GM12878 (cell line): ENCODE measurements around the gene PSMB3. TPM values are rescaled to one million over a fixed set of nuclear protein-coding genes. Genes with fewer than 3 reads are reported as not detected.

ENCODE experiments used
- ATAC-seq: fragments of 200-7000 bp; cut with Tn5 transposase; 3 replicates; pipeline ENCODE4 v1.9.1; 2020; ENCODE audit warnings: mild to moderate bottlenecking, moderate library complexity
- Bru-seq: library from RNA; stranded (reverse); fragments of 400-500 nt; gene quantifications from one replicate; lab custom pipeline; 2021; lab: Mats Ljungman, UMichigan
- BruChase-seq, 2 experiments: library from RNA; stranded (reverse); fragments of 400-500 nt; gene quantifications; one replicate each; lab custom pipeline; 2021; lab: Mats Ljungman, UMichigan
- BruUV-seq: library from RNA; stranded (reverse); fragments of 400-500 nt; replicated peaks from 2 replicates; lab custom pipeline; 2021; lab: Mats Ljungman, UMichigan
- CTCF ChIA-PET: fragments of 300-600 bp; sonication (Branson Sonifier 250); formaldehyde crosslinking; extraction: SDS; loops from one replicate; lab custom pipeline; 2021; ENCODE audit warnings: inconsistent platforms; lab: Yijun Ruan, JAX
- POLR2A ChIA-PET: fragments of 350-600 bp; formaldehyde crosslinking; extraction: SDS; loops from one replicate; lab custom pipeline; 2021; ENCODE audit warnings: inconsistent platforms; lab: Charles Lee
- RAD21 ChIA-PET: fragments of 300-600 bp; sonication (Branson Sonifier 250); formaldehyde crosslinking; loops from one replicate; lab custom pipeline; 2023; ENCODE audit warnings: antibody characterized with exemption; ENCODE audit not compliant: unreplicated experiment; lab: Charles Lee
- SMC1A ChIA-PET: fragments of 300-600 bp; sonication (Branson Sonifier 250); formaldehyde crosslinking; loops from one replicate; lab custom pipeline; 2023; ENCODE audit not compliant: unreplicated experiment, uncharacterized antibody; lab: Charles Lee
- DNase-seq: peaks from one replicate; pipeline ENCODE4 v3.0.0-alpha.2; 2011; ENCODE audit warnings: low read depth, low spot score
- FAIRE-seq: peaks from 3 replicates; lab custom pipeline; 2011; peaks lifted over from hg19 to GRCh38; lab: Jason Lieb, UNC
- H2AFZ ChIP-seq: 2 replicates; pipeline ENCODE4 v1.6.0; 2011; ENCODE audit warnings: low read depth, low read length, control low read depth; ENCODE audit not compliant: control insufficient read depth
- H3K27ac ChIP-seq: 2 replicates; pipeline ENCODE4 v1.5.1; 2011; ENCODE audit warnings: control low read depth; ENCODE audit not compliant: control insufficient read depth, insufficient read depth
- H3K27me3 ChIP-seq, 2 experiments: replicated peaks in 1 of 2; 2 replicates each; pipeline versions ENCODE4 v1.6.0 to v1.6.1; 2011; ENCODE audit warnings: low read length in 1 of 2; ENCODE audit not compliant: control insufficient read depth in 2 of 2, insufficient read depth in 2 of 2
- H3K36me3 ChIP-seq, 2 experiments: 2 replicates each; pipeline ENCODE4 v1.5.1; 2011; ENCODE audit warnings: low read length in 1 of 2; ENCODE audit not compliant: control insufficient read depth in 2 of 2, insufficient read depth in 2 of 2
- H3K4me1 ChIP-seq: 2 replicates; pipeline ENCODE4 v1.6.1; 2011; ENCODE audit warnings: mild to moderate bottlenecking, low read length, moderate library complexity, mixed read lengths; ENCODE audit not compliant: control insufficient read depth, insufficient read depth
- H3K4me2 ChIP-seq: 2 replicates; pipeline ENCODE4 v1.6.0; 2011; ENCODE audit warnings: control low read depth; ENCODE audit not compliant: control insufficient read depth, insufficient read depth
- H3K4me3 ChIP-seq: fragments of 200-600 bp; sonication (generic); 2 replicates; pipeline ENCODE4 v1.5.1; 2016
- H3K79me2 ChIP-seq: 2 replicates; pipeline ENCODE4 v1.6.0; 2011; ENCODE audit warnings: low read length; ENCODE audit not compliant: control insufficient read depth, insufficient read depth
- H3K9ac ChIP-seq: 2 replicates; pipeline ENCODE4 v1.8.0; 2011; ENCODE audit warnings: low read length, control low read depth, mixed read lengths; ENCODE audit not compliant: control insufficient read depth, insufficient read depth
- H3K9me3 ChIP-seq: replicated peaks from 3 replicates; pipeline ENCODE4 v1.5.1; 2011; ENCODE audit warnings: mild to moderate bottlenecking, low read length; ENCODE audit not compliant: control insufficient read depth, insufficient read depth
- H4K20me1 ChIP-seq: 2 replicates; pipeline ENCODE4 v1.6.0; 2011; ENCODE audit not compliant: control insufficient read depth, insufficient read depth
- CHD1 ChIP-seq: IDR thresholded peaks from 2 replicates; pipeline ENCODE4 v1.6.1; 2012; ENCODE audit warnings: low read depth, low read length, improper control_type of control experiment
- EGR1 ChIP-seq, 2 experiments: IDR thresholded peaks; 1 replicate in 1 of 2; 2 replicates in 1 of 2; pipeline ENCODE4 v1.6.1; 2011 to 2012; ENCODE audit warnings: low read depth in 2 of 2, low read length in 2 of 2, borderline replicate concordance in 1 of 2, mild to moderate bottlenecking in 1 of 2, moderate library complexity in 1 of 2
- HDAC6 ChIP-seq: fragments of 200-600 bp; sonication (generic); IDR thresholded peaks from one replicate; pipeline ENCODE4 v1.8.0; 2017; ENCODE audit warnings: antibody characterized with exemption; ENCODE audit not compliant: unreplicated experiment
- MEF2B ChIP-seq: fragments of 450-650 bp; IDR thresholded peaks from 2 replicates; pipeline ENCODE4 v1.6.1; 2018; ENCODE audit warnings: mild to moderate bottlenecking, moderate library complexity; ENCODE audit not compliant: partially characterized antibody, poor library complexity, severe bottlenecking
- MLLT1 ChIP-seq: fragments of 450-650 bp; IDR thresholded peaks from 2 replicates; pipeline ENCODE4 v1.6.1; 2016; ENCODE audit warnings: mild to moderate bottlenecking
- MTA3 ChIP-seq: IDR thresholded peaks from 2 replicates; pipeline ENCODE4 v1.6.1; 2012; ENCODE audit warnings: low read length, inconsistent platforms, borderline replicate concordance
- NR2C1 ChIP-seq: fragments of 450-650 bp; IDR thresholded peaks from 2 replicates; pipeline ENCODE4 v1.6.1; 2017; ENCODE audit warnings: antibody characterized with exemption, mild to moderate bottlenecking, moderate library complexity
- POU2F2 ChIP-seq: IDR thresholded peaks from 3 replicates; pipeline ENCODE4 v1.6.1; 2011; ENCODE audit warnings: low read depth, mild to moderate bottlenecking, low read length, borderline replicate concordance
- TAF1 ChIP-seq: IDR thresholded peaks from 2 replicates; pipeline ENCODE4 v1.6.1; 2011; ENCODE audit warnings: mild to moderate bottlenecking, low read depth, low read length, borderline replicate concordance
- ZNF687 ChIP-seq: fragments of 450-650 bp; IDR thresholded peaks from 2 replicates; pipeline ENCODE4 v1.6.1; 2017; ENCODE audit warnings: mild to moderate bottlenecking, moderate library complexity
- WGBS: methylation state at CpG from one replicate; pipeline ENCODE4 v1.1.6; 2016; ENCODE audit warnings: low lambda C conversion rate; ENCODE audit not compliant: insufficient replicate concordance, insufficient coverage; ENCODE audit errors: missing lambda C conversion rate; 5-methylcytosine and 5-hydroxymethylcytosine counted together
- in situ Hi-C: fragments of 300-500 bp; cut with MboI; formaldehyde crosslinking; loops from 9 replicates; pipeline ENCODE4 v1.14.3; 2018; ENCODE audit warnings: mixed read lengths
- intact Hi-C: fragments of 100-400 bp; cut with micrococcal nuclease; formaldehyde crosslinking; loops from one replicate; pipeline ENCODE4 v1.14.2; 2022; ENCODE audit not compliant: unreplicated experiment
- long read RNA-seq, 2 experiments: library from polyadenylated mRNA; unstranded; transcript quantifications; one replicate each; pipeline ENCODE4 v2.0.0, GENCODE V29; 2019 to 2020
- polyA minus RNA-seq, 3 experiments: library from RNA; depleted of rRNA, polyadenylated mRNA; stranded (reverse); fragments of >200 nt; gene quantifications; 2 replicates each; pipeline ENCODE4 v1.2.3, GENCODE V29; 2011
- polyA plus RNA-seq, 11 experiments: library from polyadenylated mRNA; depleted of rRNA in 4 of 11; unstranded in 6 of 11; stranded (reverse) in 5 of 11; fragments of >200 nt; fragmentation: Nextera tagmentation in 4 of 11; fragmentation: Illumina TruSeq in 1 of 11; extraction: Ambion mirVana in 4 of 11; extraction: Trizol in 1 of 11; gene quantifications; 1 replicate in 1 of 11; 2 replicates in 10 of 11; pipeline versions ENCODE4 v1.2.1 to v1.2.3, GENCODE V29; 2011 to 2016; ENCODE audit warnings: inconsistent platforms in 2 of 11, missing spikeins in 2 of 11, low read depth in 1 of 11
- total RNA-seq, 4 experiments: library from RNA; depleted of rRNA in 3 of 4; stranded (reverse); fragments of >200 nt in 3 of 4; fragmentation: Illumina TruSeq in 1 of 4; extraction: Trizol in 1 of 4; gene quantifications; 2 replicates each; pipeline versions ENCODE4 v1.2.1 to v1.2.3, GENCODE V29; 2013 to 2021

The PSMB3 gene
- total RNA-seq (2013; cell fraction: nucleolus; rRNA removed): 29.4 and 31.3 TPM in 2 replicates
- total RNA-seq (2014; rRNA removed): 420 and 425 TPM in 2 replicates
- 331 and 348 TPM in 2 replicates for total RNA-seq (2014; rRNA removed; fragmentation: Illumina TruSeq; extraction: Trizol)
- total RNA-seq (2021): 298 and 300 TPM in 2 replicates
- 132 TPM for polyA plus RNA-seq (2011; ENCODE audit: low read depth)
- 295 and 448 TPM in 2 replicates for polyA plus RNA-seq (2011; rRNA removed)
- polyA plus RNA-seq (2011; cell fraction: cytosol; rRNA removed): 846 and 874 TPM in 2 replicates
- polyA plus RNA-seq (2011; cell fraction: nucleus; rRNA removed): 298 and 385 TPM in 2 replicates
- polyA plus RNA-seq (2012): 170 and 184 TPM in 2 replicates
- polyA plus RNA-seq (2014; fragmentation: Illumina TruSeq; extraction: Trizol): 277 and 353 TPM in 2 replicates
- polyA plus RNA-seq (2014; fragmentation: Nextera tagmentation; extraction: Ambion mirVana): 1,000 to 10,000 TPM; 1,622 to 2,130 TPM
- polyA plus RNA-seq (2014; rRNA removed): 499 and 533 TPM in 2 replicates
- 100 to 1,000 TPM; 612 to 643 TPM for polyA plus RNA-seq (2016; fragmentation: Nextera tagmentation; extraction: Ambion mirVana)
- polyA minus RNA-seq (2011; rRNA and poly(A)+ RNA removed): 289 and 473 TPM in 2 replicates
- polyA minus RNA-seq (2011; cell fraction: cytosol; rRNA and poly(A)+ RNA removed): 93.5 and 120 TPM in 2 replicates
- 44.1 and 76.5 TPM in 2 replicates for polyA minus RNA-seq (2011; cell fraction: nucleus; rRNA and poly(A)+ RNA removed)
- Bru-seq, nascent RNA: percentile 82 among the genes with signal in this experiment
- BruChase-seq, experiment 1, labeled RNA remaining after a 6-hour chase: percentile 88 among the genes with signal in this experiment
- percentile 80 among the genes with signal in this experiment for BruChase-seq, experiment 2, labeled RNA remaining after a 2-hour chase
- long read RNA-seq, experiment 1, transcript PSMB3-211 (6 exons, 773 nt): major isoform, 284 of 305 reads
- long read RNA-seq, experiment 1, partial matches to known transcripts: 12 of 305 reads
- long read RNA-seq, experiment 1, other reads (novel, unspliced or antisense): 4 of 305 reads
- long read RNA-seq, experiment 2, transcript PSMB3-212 (5 exons, 552 nt): minor isoform, 16 of 1,163 reads
- long read RNA-seq, experiment 2, transcript PSMB3-211 (6 exons, 773 nt): major isoform, 1,118 of 1,163 reads
- long read RNA-seq, experiment 2, partial matches to known transcripts: 9 of 1,163 reads
- long read RNA-seq, experiment 2, other reads (novel, unspliced or antisense): 15 of 1,163 reads

GRCh38 chr17:38752308-38753070 is at the start of gene PSMB3:
PSMB3 (plus strand) TSS chr17:38752741; CDS start chr17:38752827, 86 bp downstream.
- no peaks in the 10 kb centered on the region for H4K20me1 ChIP-seq
- in situ Hi-C loops: loop anchor here (10.0 kb wide), 1 partner anchor 402 kb away; the partner anchor contains the start of gene PLXDC1
- peak within 1 kb of the TSS; percentile 86 for H3K9ac ChIP-seq
- H2AFZ ChIP-seq: peak within 1 kb of the TSS; percentile 86
- BruUV-seq: no TSS peak
- no peaks in the 10 kb centered on the region for H3K9me3 ChIP-seq
- peaks cover 0 to 12% of the 10 kb centered on the region in 2 experiments; a peak in 3 of 4 replicates for H3K36me3 ChIP-seq
- peaks cover 15% of the 10 kb centered on the region; the same call in 1 of the 2 replicates for H3K4me1 ChIP-seq
- DNase-seq: peak; percentile 100
- intact Hi-C loops: loop anchor here (1.0 to 2.0 kb wide), 3 partner anchors 46 to 116 kb away; partner anchors contain the start of gene PIP4K2B
- POLR2A ChIA-PET: interaction anchor here (0.6 to 1.6 kb wide), 13 partner anchors 10 to 400 kb away, joined by 3 to 8 read pairs (median 3); partner anchors contain the start of gene LASP1
- H3K4me3 ChIP-seq: peak within 1 kb of the TSS; percentile 87
- ATAC-seq: peak; percentile 82
- H3K27me3 ChIP-seq: no peaks in the 10 kb centered on the region; a peak in 1 of 4 replicates
- RAD21 ChIA-PET: interaction anchor here (0.7 to 1.8 kb wide), 10 partner anchors 21 to 402 kb away, joined by 3 to 6 read pairs (median 4); partner anchors contain the start of genes EPOP and RPL23
- H3K79me2 ChIP-seq: peaks cover 29% of the 10 kb centered on the region
- CTCF ChIA-PET: interaction anchor here (0.6 to 1.6 kb wide), 11 partner anchors 10 to 990 kb away, joined by 3 to 6 read pairs (median 4); partner anchors contain the start of gene CISD3
- H3K4me2 ChIP-seq: peak within 1 kb of the TSS; percentile 99
- SMC1A ChIA-PET: interaction anchor here (0.9 to 1.9 kb wide), 7 partner anchors 18 to 401 kb away, joined by 3 to 6 read pairs (median 4); no protein-coding TSS in a partner anchor
- WGBS: 1% methylated on average over 44 of the region's 44 CpGs
- no peak for FAIRE-seq
- peak within 1 kb of the TSS; percentile 86 for H3K27ac ChIP-seq
- 0 out of 3 replicates have a peak, but pooled peaks have one; percentile 13 for TF ChIP-seq POU2F2
- TF ChIP-seq MLLT1: no peak
- no peak for TF ChIP-seq HDAC6
- no peak for TF ChIP-seq MTA3
- TF ChIP-seq CHD1: no peak
- TF ChIP-seq MEF2B: peak; percentile 51
- peak; percentile 67; the same call in 1 of the 2 replicates for TF ChIP-seq TAF1
- peak; percentile 81 for TF ChIP-seq NR2C1
- TF ChIP-seq EGR1 (IDR thresholded peaks at IDR 0.05; ENCODE audit: borderline replicate concordance in 1 of 2, low read depth in 2 of 2, low read length in 2 of 2): peak in 1 of 2 experiments; percentile 81; a peak in 2 of 3 replicates
- TF ChIP-seq ZNF687: no peak
